GM12878 (cell line): ENCODE results near the gene TRIM72. TPM values are rescaled to one million over a fixed set of nuclear protein-coding genes. Genes with fewer than 3 reads are reported as not detected.

Experiments
- BACH1 ChIP-seq: fragments of 450-650 bp; IDR thresholded peaks from 2 replicates; pipeline ENCODE4 v1.6.1; 2017; ENCODE audit warnings: mild to moderate bottlenecking, borderline replicate concordance
- IRF3 ChIP-seq: fragments of 450-650 bp; IDR thresholded peaks from 2 replicates; pipeline ENCODE4 v1.6.1; 2014; ENCODE audit warnings: mild to moderate bottlenecking
- LARP7 ChIP-seq: fragments of 450-650 bp; IDR thresholded peaks from 2 replicates; pipeline ENCODE4 v1.6.1; 2017; ENCODE audit warnings: mild to moderate bottlenecking
- MTA3 ChIP-seq: IDR thresholded peaks from 2 replicates; pipeline ENCODE4 v1.6.1; 2012; ENCODE audit warnings: low read length, inconsistent platforms, borderline replicate concordance
- NR2C1 ChIP-seq: fragments of 450-650 bp; IDR thresholded peaks from 2 replicates; pipeline ENCODE4 v1.6.1; 2017; ENCODE audit warnings: antibody characterized with exemption, mild to moderate bottlenecking, moderate library complexity
- POU2F2 ChIP-seq: IDR thresholded peaks from 3 replicates; pipeline ENCODE4 v1.6.1; 2011; ENCODE audit warnings: low read depth, mild to moderate bottlenecking, low read length, borderline replicate concordance
- RELB ChIP-seq: fragments of 450-650 bp; IDR thresholded peaks from 2 replicates; pipeline ENCODE4 v1.6.1; 2017; ENCODE audit warnings: low read depth, mild to moderate bottlenecking, moderate library complexity
- SMAD5 ChIP-seq: IDR thresholded peaks from 2 replicates; pipeline ENCODE4 v1.6.1; 2016; ENCODE audit warnings: antibody characterized with exemption, low read depth
- TAF1 ChIP-seq: IDR thresholded peaks from 2 replicates; pipeline ENCODE4 v1.6.1; 2011; ENCODE audit warnings: mild to moderate bottlenecking, low read depth, low read length, borderline replicate concordance
- TCF12 ChIP-seq: IDR thresholded peaks from 2 replicates; pipeline ENCODE4 v1.6.1; 2011; ENCODE audit warnings: low read depth, mild to moderate bottlenecking, low read length
- ZNF622 ChIP-seq: fragments of 450-650 bp; IDR thresholded peaks from 2 replicates; pipeline ENCODE4 v1.6.1; 2017; ENCODE audit warnings: mild to moderate bottlenecking, inconsistent platforms
- polyA plus RNA-seq, 11 experiments: library from polyadenylated mRNA; depleted of rRNA in 4 of 11; unstranded in 6 of 11; stranded (reverse) in 5 of 11; fragments of >200 nt; fragmentation: Nextera tagmentation in 4 of 11; fragmentation: Illumina TruSeq in 1 of 11; extraction: Ambion mirVana in 4 of 11; extraction: Trizol in 1 of 11; gene quantifications; 1 replicate in 1 of 11; 2 replicates in 10 of 11; pipeline versions ENCODE4 v1.2.1 to v1.2.3, GENCODE V29; 2011 to 2016; ENCODE audit warnings: inconsistent platforms in 2 of 11, missing spikeins in 2 of 11, low read depth in 1 of 11
- total RNA-seq, 4 experiments: library from RNA; depleted of rRNA in 3 of 4; stranded (reverse); fragments of >200 nt in 3 of 4; fragmentation: Illumina TruSeq in 1 of 4; extraction: Trizol in 1 of 4; gene quantifications; 2 replicates each; pipeline versions ENCODE4 v1.2.1 to v1.2.3, GENCODE V29; 2013 to 2021

Gene TRIM72
- total and polyA plus RNA-seq, 10 of the 15 experiments (the other 5 are each of a cell fraction or from before 2014, with no cell fraction given) = 0.03 to 1.2 (median 0.23) TPM; not detected in 1

- TF ChIP-seq ZNF622 = no peak
- TF ChIP-seq SMAD5 = no peak
- no peak for TF ChIP-seq POU2F2
- no peak for TF ChIP-seq BACH1
- no peak for TF ChIP-seq NR2C1
- TF ChIP-seq TCF12 = no peak
- TF ChIP-seq LARP7 = no peak
- TF ChIP-seq RELB = no peak
- no peak for TF ChIP-seq TAF1
- TF ChIP-seq IRF3 = no peak
- TF ChIP-seq MTA3 = no peak
Observed at GRCh38 chr16:31274831-31275816, 61.2 kb downstream of the TRIM72 start (continued).
